Skeletal muscle tissue (tissue), 4 donors: ENCODE results near the gene MIEN1. TPM values are rescaled to one million over a fixed set of nuclear protein-coding genes. Genes with fewer than 3 reads are reported as not detected.

Experiments
- H3K27ac ChIP-seq: one replicate; pipeline ENCODE4 v1.7.0; 2013; ENCODE audit warnings: mild to moderate bottlenecking, low read depth, low read length, inconsistent platforms
- H3K27me3 ChIP-seq, 3 donors: one replicate each; pipeline ENCODE4 v1.7.0; 2013; ENCODE audit warnings: low read length in 3 of 3; ENCODE audit not compliant: control insufficient read depth in 3 of 3, insufficient read depth in 3 of 3
- H3K36me3 ChIP-seq, 3 donors: one replicate each; pipeline ENCODE4 v1.7.0; 2013; ENCODE audit warnings: low read length in 3 of 3; ENCODE audit not compliant: control insufficient read depth in 3 of 3, insufficient read depth in 3 of 3
- H3K4me1 ChIP-seq, 3 donors: one replicate each; pipeline ENCODE4 v1.7.0; 2013; ENCODE audit warnings: low read length in 3 of 3, mild to moderate bottlenecking in 3 of 3; ENCODE audit not compliant: control insufficient read depth in 3 of 3, insufficient read depth in 3 of 3
- H3K4me3 ChIP-seq, 3 donors: one replicate each; pipeline ENCODE4 v1.7.0; 2013; ENCODE audit warnings: low read length in 3 of 3
- H3K9ac ChIP-seq, 3 donors: one replicate each; pipeline ENCODE4 v1.7.0; 2013; ENCODE audit warnings: low read length in 3 of 3, mild to moderate bottlenecking in 3 of 3, moderate library complexity in 2 of 3, low read depth in 1 of 3
- H3K9me3 ChIP-seq, 3 donors: one replicate each; pipeline ENCODE4 v1.7.0; 2013; ENCODE audit warnings: low read length in 3 of 3; ENCODE audit not compliant: control insufficient read depth in 3 of 3
- total RNA-seq: library from RNA; depleted of rRNA; stranded (reverse); fragments of >200 nt; gene quantifications from one replicate; pipeline ENCODE4 v1.2.3, GENCODE V29; 2014
- donor health status: Osteomylitis.

The MIEN1 gene
- total RNA-seq, 1 donor from 2014 or later: 6.3 TPM

GRCh38 chr17:39755554-39756379 is 25.4 kb upstream of the MIEN1 start:
- Histone ChIP-seq H3K27me3 (peaks cover 0 to 4% (median 0%) of the 10 kb centered on the region in 3 donors), H3K9ac (peak overlapping the region in 1 of 3 donors; percentile 87), H3K27ac (peak overlapping the region; percentile 83), H3K9me3 (no peaks in the 10 kb centered on the region), H3K4me1 (peaks cover 0 to 23% (median 13%) of the 10 kb centered on the region in 3 donors), H3K36me3 (no peaks in the 10 kb centered on the region), H3K4me3 (no peak overlapping the region)

- Histone ChIP-seq H3K27ac (peak overlapping the region; percentile 83), H3K9ac (peak overlapping the region; percentile 72 to 88 (median 87)), H3K4me1 (peaks cover 2 to 30% (median 17%) of the 10 kb centered on the region in 3 donors), H3K27me3 (peaks cover 0 to 4% (median 0%) of the 10 kb centered on the region in 3 donors), H3K36me3 (no peaks in the 10 kb centered on the region), H3K9me3 (no peaks in the 10 kb centered on the region), H3K4me3 (peak overlapping the region; percentile 73 to 86 (median 82))
These were observed 24.7 kb upstream of the MIEN1 start for GRCh38 chr17:39754958-39755553.

GRCh38 chr17:39754161-39754957 is 24.0 kb upstream of the MIEN1 start:
- no peaks in the 10 kb centered on the region for H3K36me3 ChIP-seq
- H3K9me3 ChIP-seq: no peaks in the 10 kb centered on the region
- H3K27me3 ChIP-seq: peaks cover 0 to under 1% (median 0%) of the 10 kb centered on the region in 3 donors
- H3K27ac ChIP-seq: peak overlapping the region; percentile 83
- H3K4me1 ChIP-seq: peaks cover 4 to 31% (median 18%) of the 10 kb centered on the region in 3 donors
- H3K9ac ChIP-seq: peak overlapping the region; percentile 72 to 88 (median 87)
- H3K4me3 ChIP-seq: peak overlapping the region; percentile 73 to 86 (median 82)

- Histone ChIP-seq H3K4me3 (peak overlapping the region; percentile 72 to 86 (median 82)), H3K36me3 (no peaks in the 10 kb centered on the region), H3K27ac (peak overlapping the region; percentile 83), H3K27me3 (no peaks in the 10 kb centered on the region), H3K9me3 (no peaks in the 10 kb centered on the region), H3K9ac (peak overlapping the region; percentile 65 to 88 (median 87)), H3K4me1 (peaks cover 4 to 31% (median 18%) of the 10 kb centered on the region in 3 donors)
These were observed 23.3 kb upstream of the MIEN1 start for GRCh38 chr17:39753514-39754160.

GRCh38 chr17:39752241-39752881 is 22.0 kb upstream of the MIEN1 start:
- no peak overlapping the region for H3K4me3 ChIP-seq
- no peaks in the 10 kb centered on the region for H3K9me3 ChIP-seq
- no peak overlapping the region for H3K9ac ChIP-seq
- no peak overlapping the region for H3K27ac ChIP-seq
- H3K36me3 ChIP-seq: no peaks in the 10 kb centered on the region
- peaks cover 4 to 31% (median 18%) of the 10 kb centered on the region in 3 donors for H3K4me1 ChIP-seq
- H3K27me3 ChIP-seq: no peaks in the 10 kb centered on the region

- no peaks in the 10 kb centered on the region for H3K9me3 ChIP-seq
- H3K9ac ChIP-seq: no peak overlapping the region
- H3K27me3 ChIP-seq: no peaks in the 10 kb centered on the region
- peaks cover 4 to 31% (median 18%) of the 10 kb centered on the region in 3 donors for H3K4me1 ChIP-seq
- H3K36me3 ChIP-seq: no peaks in the 10 kb centered on the region
- no peak overlapping the region for H3K27ac ChIP-seq
- no peak overlapping the region for H3K4me3 ChIP-seq
These were observed 21.3 kb upstream of the MIEN1 start for GRCh38 chr17:39751637-39752036.

- H3K36me3 ChIP-seq: no peaks in the 10 kb centered on the region
- no peak overlapping the region for H3K27ac ChIP-seq
- peaks cover 4 to 31% (median 18%) of the 10 kb centered on the region in 3 donors for H3K4me1 ChIP-seq
- no peak overlapping the region for H3K4me3 ChIP-seq
- no peaks in the 10 kb centered on the region for H3K27me3 ChIP-seq
- H3K9ac ChIP-seq: no peak overlapping the region
- H3K9me3 ChIP-seq: no peaks in the 10 kb centered on the region
These were observed 20.7 kb upstream of the MIEN1 start for GRCh38 chr17:39751016-39751543.

GRCh38 chr17:39750131-39751015 is 20.0 kb upstream of the MIEN1 start:
- Histone ChIP-seq H3K4me1 (peaks cover 4 to 29% (median 18%) of the 10 kb centered on the region in 3 donors), H3K36me3 (no peaks in the 10 kb centered on the region), H3K4me3 (no peak overlapping the region), H3K9ac (peak overlapping the region in 1 of 3 donors; percentile 33), H3K9me3 (no peaks in the 10 kb centered on the region), H3K27me3 (no peaks in the 10 kb centered on the region), H3K27ac (no peak overlapping the region)
